Trophoblast cell (in vitro differentiated cells and primary cell): Measurements from ENCODE around the gene CDKN1B.

Experiments
- DNase-seq, 2 donors: peaks; one replicate each; pipeline ENCODE4 v3.0.0-alpha.2; 2016
- H2AFZ ChIP-seq: 2 replicates; pipeline ENCODE4 v1.6.1; 2013; ENCODE audit warnings: low read length, moderate library complexity, mild to moderate bottlenecking; ENCODE audit not compliant: insufficient read depth, poor library complexity
- H2AK5ac ChIP-seq: 2 replicates; pipeline ENCODE4 v1.6.1; 2013; ENCODE audit warnings: mild to moderate bottlenecking, low read length
- H2BK120ac ChIP-seq: 2 replicates; pipeline ENCODE4 v1.6.1; 2013; ENCODE audit warnings: low read length, mild to moderate bottlenecking, moderate library complexity; ENCODE audit not compliant: insufficient read depth, poor library complexity
- H2BK12ac ChIP-seq: 2 replicates; pipeline ENCODE4 v1.6.1; 2013; ENCODE audit warnings: mild to moderate bottlenecking, low read length, moderate library complexity
- H2BK5ac ChIP-seq: 2 replicates; pipeline ENCODE4 v1.6.1; 2013; ENCODE audit warnings: low read length, low read depth, moderate library complexity, mild to moderate bottlenecking; ENCODE audit not compliant: poor library complexity
- H3K14ac ChIP-seq: 2 replicates; pipeline ENCODE4 v1.6.1; 2013; ENCODE audit warnings: mild to moderate bottlenecking, low read length
- H3K18ac ChIP-seq: 2 replicates; pipeline ENCODE4 v1.6.1; 2013; ENCODE audit warnings: mild to moderate bottlenecking, low read length
- H3K23ac ChIP-seq: 2 replicates; pipeline ENCODE4 v1.6.1; 2013; ENCODE audit warnings: low read length
- H3K27ac ChIP-seq: 2 replicates; pipeline ENCODE4 v1.5.1; 2013; ENCODE audit warnings: low read depth, mild to moderate bottlenecking, inconsistent platforms, low read length, moderate library complexity
- H3K27me3 ChIP-seq: 2 replicates; pipeline ENCODE4 v1.6.1; 2013; ENCODE audit warnings: inconsistent platforms, mild to moderate bottlenecking, low read length, moderate library complexity; ENCODE audit not compliant: insufficient read depth
- H3K36me3 ChIP-seq, 2 experiments: 1 replicate in 1 of 2; 2 replicates in 1 of 2; pipeline ENCODE4 v1.6.1; 2013; ENCODE audit warnings: low read length in 2 of 2, mild to moderate bottlenecking in 2 of 2, moderate library complexity in 1 of 2; ENCODE audit not compliant: insufficient read depth in 2 of 2, control insufficient read depth in 1 of 2
- H3K4ac ChIP-seq: 2 replicates; pipeline ENCODE4 v1.6.1; 2013; ENCODE audit warnings: low read depth, mild to moderate bottlenecking, low read length, moderate library complexity
- H3K4me1 ChIP-seq, 2 experiments: 1 replicate in 1 of 2; 2 replicates in 1 of 2; pipeline ENCODE4 v1.6.1; 2013; ENCODE audit warnings: low read length in 2 of 2, mild to moderate bottlenecking in 2 of 2, moderate library complexity in 1 of 2; ENCODE audit not compliant: insufficient read depth in 2 of 2, control insufficient read depth in 1 of 2
- H3K4me2 ChIP-seq: 2 replicates; pipeline ENCODE4 v1.6.1; 2013; ENCODE audit warnings: inconsistent platforms, mild to moderate bottlenecking, low read length, moderate library complexity
- H3K4me3 ChIP-seq: 2 replicates; pipeline ENCODE4 v1.5.1; 2013; ENCODE audit warnings: mild to moderate bottlenecking, low read depth, low read length, inconsistent platforms
- H3K79me1 ChIP-seq: one replicate; pipeline ENCODE4 v1.6.1; 2013; ENCODE audit warnings: low read length
- H3K79me2 ChIP-seq: 2 replicates; pipeline ENCODE4 v1.6.1; 2013; ENCODE audit warnings: low read length, mild to moderate bottlenecking; ENCODE audit not compliant: control insufficient read depth, insufficient read depth, poor library complexity
- H3K9ac ChIP-seq: 2 replicates; pipeline ENCODE4 v1.6.1; 2013; ENCODE audit warnings: mild to moderate bottlenecking, low read length
- H3K9me3 ChIP-seq: 2 replicates; pipeline ENCODE4 v1.6.1; 2013; ENCODE audit warnings: low read depth, mild to moderate bottlenecking, control low read depth, inconsistent platforms, low read length; ENCODE audit not compliant: insufficient read depth
- H4K12ac ChIP-seq: 2 replicates; pipeline ENCODE4 v1.6.1; 2013; ENCODE audit warnings: low read depth, mild to moderate bottlenecking, low read length, moderate library complexity
- H4K8ac ChIP-seq: 2 replicates; pipeline ENCODE4 v1.6.1; 2013; ENCODE audit warnings: low read depth, mild to moderate bottlenecking, low read length, moderate library complexity
- H4K91ac ChIP-seq: one replicate; pipeline ENCODE4 v1.6.1; 2013; ENCODE audit warnings: low read depth, mild to moderate bottlenecking, low read length, moderate library complexity
- WGBS: extraction: QIAGEN DNeasy Blood & Tissue Kit; methylation state at CpG from one replicate; pipeline ENCODE4 v1.1.7; 2013; ENCODE audit warnings: missing lambda C conversion rate; ENCODE audit not compliant: insufficient read length, insufficient coverage; ENCODE audit errors: extremely low coverage; 5-methylcytosine and 5-hydroxymethylcytosine counted together

CDKN1B gene

DNA sequence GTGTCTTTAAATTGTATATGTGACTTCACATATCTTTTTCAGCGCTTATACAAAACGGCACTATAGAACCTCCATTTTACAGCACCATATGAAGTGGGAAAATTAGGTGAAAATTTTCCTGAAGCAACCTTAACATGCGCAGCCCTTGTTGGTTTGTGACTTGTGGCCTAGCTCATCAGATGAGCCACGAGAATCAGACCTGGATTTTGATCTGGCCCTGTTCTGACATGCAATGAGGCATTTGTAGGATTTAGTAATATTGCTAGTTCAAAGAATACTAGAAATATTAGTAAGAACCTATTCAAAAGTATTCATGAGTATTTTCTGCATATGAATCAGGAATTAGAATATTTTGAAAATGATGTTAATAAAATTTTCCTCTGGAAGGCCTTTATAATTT lies 2.9 kb downstream of the CDKN1B start:
- Histone ChIP-seq H2AFZ (no peak overlapping the region), H4K91ac (no peak overlapping the region), H2BK5ac (no peak overlapping the region), H3K27me3 (no peaks in the 10 kb centered on the region), H3K14ac (no peak overlapping the region), H3K79me1 (peaks cover 27% of the 10 kb centered on the region), H3K79me2 (peaks cover 26% of the 10 kb centered on the region), H3K9me3 (no peaks in the 10 kb centered on the region), H3K27ac (no peak overlapping the region), H3K36me3 (peaks cover 0 to 5% of the 10 kb centered on the region in 2 experiments), H3K4me1 (peaks cover 4 to 9% of the 10 kb centered on the region in 2 experiments), H4K8ac (no peak overlapping the region), H3K9ac (no peak overlapping the region), H3K4me2 (no peak overlapping the region), H3K4ac (no peak overlapping the region), H3K4me3 (no peak overlapping the region), H4K12ac (no peak overlapping the region), H3K23ac (no peak overlapping the region), H2BK120ac (no peak overlapping the region), H2BK12ac (no peak overlapping the region), H3K18ac (no peak overlapping the region), H2AK5ac (no peak overlapping the region)
- no CpG with 5 or more reads among the region's 4 CpGs for WGBS
- DNase-seq: no peak

DNA sequence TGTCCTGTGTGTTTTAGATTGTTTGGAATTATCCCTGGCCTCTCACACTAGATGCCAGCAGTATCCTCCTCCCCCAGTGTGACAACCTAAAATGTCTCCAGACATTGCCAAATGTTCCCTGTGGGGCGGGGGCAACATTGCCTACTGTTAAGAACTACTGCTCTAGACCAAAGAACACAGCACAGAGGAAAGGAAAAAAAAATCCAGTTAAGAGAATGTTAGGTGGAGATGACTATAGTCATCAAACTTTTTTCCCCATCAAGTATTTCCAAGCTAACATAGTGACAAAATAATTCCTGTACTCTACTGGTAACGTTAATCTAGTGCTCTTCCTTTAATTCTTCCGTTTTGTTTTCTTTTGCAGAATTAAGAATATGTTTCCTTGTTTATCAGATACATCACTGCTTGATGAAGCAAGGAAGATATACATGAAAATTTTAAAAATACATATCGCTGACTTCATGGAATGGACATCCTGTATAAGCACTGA lies 3.5 kb downstream of the CDKN1B start:
- Histone ChIP-seq H4K8ac (no peak overlapping the region), H2BK5ac (no peak overlapping the region), H4K91ac (no peak overlapping the region), H3K18ac (no peak overlapping the region), H3K4me1 (peaks cover 4 to 9% of the 10 kb centered on the region in 2 experiments), H3K79me2 (peaks cover 26% of the 10 kb centered on the region), H3K9me3 (no peaks in the 10 kb centered on the region), H3K36me3 (peaks cover 0 to 5% of the 10 kb centered on the region in 2 experiments), H3K27ac (no peak overlapping the region), H3K23ac (no peak overlapping the region), H3K79me1 (peaks cover 29% of the 10 kb centered on the region), H2BK12ac (no peak overlapping the region), H3K4me2 (no peak overlapping the region), H3K14ac (no peak overlapping the region), H3K4ac (no peak overlapping the region), H3K9ac (no peak overlapping the region), H2AFZ (no peak overlapping the region), H2AK5ac (no peak overlapping the region), H3K27me3 (no peaks in the 10 kb centered on the region), H4K12ac (no peak overlapping the region), H2BK120ac (no peak overlapping the region), H3K4me3 (no peak overlapping the region)
- WGBS: no CpG with 5 or more reads among the region's 4 CpGs
- no peak for DNase-seq

DNA sequence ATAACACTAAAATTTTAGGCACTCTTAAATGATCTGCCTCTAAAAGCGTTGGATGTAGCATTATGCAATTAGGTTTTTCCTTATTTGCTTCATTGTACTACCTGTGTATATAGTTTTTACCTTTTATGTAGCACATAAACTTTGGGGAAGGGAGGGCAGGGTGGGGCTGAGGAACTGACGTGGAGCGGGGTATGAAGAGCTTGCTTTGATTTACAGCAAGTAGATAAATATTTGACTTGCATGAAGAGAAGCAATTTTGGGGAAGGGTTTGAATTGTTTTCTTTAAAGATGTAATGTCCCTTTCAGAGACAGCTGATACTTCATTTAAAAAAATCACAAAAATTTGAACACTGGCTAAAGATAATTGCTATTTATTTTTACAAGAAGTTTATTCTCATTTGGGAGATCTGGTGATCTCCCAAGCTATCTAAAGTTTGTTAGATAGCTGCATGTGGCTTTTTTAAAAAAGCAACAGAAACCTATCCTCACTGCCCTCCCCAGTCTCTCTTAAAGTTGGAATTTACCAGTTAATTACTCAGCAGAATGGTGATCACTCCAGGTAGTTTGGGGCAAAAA lies 4.1 kb downstream of the CDKN1B start:
- no CpG with 5 or more reads among the region's 3 CpGs for WGBS
- H3K18ac ChIP-seq: no peak overlapping the region
- peaks cover 4 to 9% of the 10 kb centered on the region in 2 experiments for H3K4me1 ChIP-seq
- no peak overlapping the region for H4K91ac ChIP-seq
- H3K79me1 ChIP-seq: peaks cover 31% of the 10 kb centered on the region
- H3K4ac ChIP-seq: no peak overlapping the region
- H3K23ac ChIP-seq: no peak overlapping the region
- H3K36me3 ChIP-seq: peaks cover 0 to 5% of the 10 kb centered on the region in 2 experiments
- no peak overlapping the region for H2BK120ac ChIP-seq
- no peak overlapping the region for H2BK5ac ChIP-seq
- H3K9me3 ChIP-seq: no peaks in the 10 kb centered on the region
- H4K12ac ChIP-seq: no peak overlapping the region
- H3K27ac ChIP-seq: no peak overlapping the region
- H4K8ac ChIP-seq: no peak overlapping the region
- H2BK12ac ChIP-seq: no peak overlapping the region
- H3K79me2 ChIP-seq: peaks cover 26% of the 10 kb centered on the region
- no peak overlapping the region for H3K4me2 ChIP-seq
- H3K14ac ChIP-seq: no peak overlapping the region
- H2AFZ ChIP-seq: no peak overlapping the region
- H2AK5ac ChIP-seq: no peak overlapping the region
- no peak overlapping the region for H3K4me3 ChIP-seq
- no peak overlapping the region for H3K9ac ChIP-seq
- no peak for DNase-seq
- no peaks in the 10 kb centered on the region for H3K27me3 ChIP-seq

DNA sequence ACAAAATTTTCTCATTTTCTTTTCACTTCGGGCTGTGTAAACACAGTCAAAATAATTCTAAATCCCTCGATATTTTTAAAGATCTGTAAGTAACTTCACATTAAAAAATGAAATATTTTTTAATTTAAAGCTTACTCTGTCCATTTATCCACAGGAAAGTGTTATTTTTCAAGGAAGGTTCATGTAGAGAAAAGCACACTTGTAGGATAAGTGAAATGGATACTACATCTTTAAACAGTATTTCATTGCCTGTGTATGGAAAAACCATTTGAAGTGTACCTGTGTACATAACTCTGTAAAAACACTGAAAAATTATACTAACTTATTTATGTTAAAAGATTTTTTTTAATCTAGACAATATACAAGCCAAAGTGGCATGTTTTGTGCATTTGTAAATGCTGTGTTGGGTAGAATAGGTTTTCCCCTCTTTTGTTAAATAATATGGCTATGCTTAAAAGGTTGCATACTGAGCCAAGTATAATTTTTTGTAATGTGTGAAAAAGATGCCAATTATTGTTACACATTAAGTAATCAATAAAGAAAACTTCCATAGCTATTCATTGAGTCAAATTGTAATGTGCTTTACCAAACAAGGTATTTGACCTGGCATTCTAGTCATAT lies 4.8 kb downstream of the CDKN1B start:
- H3K14ac ChIP-seq: no peak overlapping the region
- H3K9me3 ChIP-seq: no peaks in the 10 kb centered on the region
- no peak overlapping the region for H3K4me3 ChIP-seq
- H4K91ac ChIP-seq: no peak overlapping the region
- no peak overlapping the region for H2BK5ac ChIP-seq
- H3K27ac ChIP-seq: no peak overlapping the region
- no peak overlapping the region for H3K4ac ChIP-seq
- H2BK120ac ChIP-seq: no peak overlapping the region
- peaks cover 27% of the 10 kb centered on the region for H3K79me1 ChIP-seq
- H3K18ac ChIP-seq: no peak overlapping the region
- no peak overlapping the region for H3K4me2 ChIP-seq
- H2AFZ ChIP-seq: no peak overlapping the region
- no peak for DNase-seq
- H3K79me2 ChIP-seq: peaks cover 24% of the 10 kb centered on the region
- no peak overlapping the region for H2BK12ac ChIP-seq
- H2AK5ac ChIP-seq: no peak overlapping the region
- no peak overlapping the region for H3K9ac ChIP-seq
- no peak overlapping the region for H4K12ac ChIP-seq
- H3K23ac ChIP-seq: no peak overlapping the region
- no peaks in the 10 kb centered on the region for H3K27me3 ChIP-seq
- H3K36me3 ChIP-seq: peaks cover 0 to 5% of the 10 kb centered on the region in 2 experiments
- H4K8ac ChIP-seq: no peak overlapping the region
- H3K4me1 ChIP-seq: peaks cover 4 to 9% of the 10 kb centered on the region in 2 experiments
- no CpG with 5 or more reads among the region's 2 CpGs for WGBS
